K562 (cell line): ENCODE data around the gene GASK1A. TPM values are rescaled to one million over a fixed set of nuclear protein-coding genes. Genes with fewer than 3 reads are reported as not detected.

ENCODE experiments used
- ATAC-seq: fragments of 200-7000 bp; cut with Tn5 transposase; 3 replicates; pipeline ENCODE4 v1.9.1; 2020; ENCODE audit warnings: moderate library complexity
- BruUV-seq: library from RNA; stranded (reverse); fragments of 400-500 nt; replicated peaks from 2 replicates; lab custom pipeline; 2021; lab: Mats Ljungman, UMichigan
- CTCF ChIA-PET: fragments of 300-600 bp; formaldehyde crosslinking; extraction: SDS; loops from one replicate; lab custom pipeline; 2021; ENCODE audit warnings: low intra/inter-chr PET ratio; lab: Yijun Ruan, JAX
- POLR2A ChIA-PET: fragments of 300-600, 350-650 bp; sonication (Branson Sonifier 250); formaldehyde crosslinking; extraction: SDS; loops from one replicate; lab custom pipeline; 2021; ENCODE audit warnings: antibody characterized with exemption, inconsistent platforms; lab: Yijun Ruan, JAX
- DNase-seq, 4 experiments: peaks; one replicate each; pipeline versions ENCODE4 v3.0.0 to v3.0.0-alpha.2; 2011 to 2018; ENCODE audit warnings: low spot score in 3 of 4, mixed read lengths in 3 of 4; ENCODE audit errors: extremely low read depth in 1 of 4
- FAIRE-seq: peaks from 2 replicates; lab custom pipeline; 2011; peaks lifted over from hg19 to GRCh38; lab: Jason Lieb, UNC
- H2AFZ ChIP-seq: 2 replicates; pipeline ENCODE4 v1.6.0; 2011; ENCODE audit warnings: low read depth, low read length, control low read depth, inconsistent platforms
- H3K27ac ChIP-seq: fragments of 200-600 bp; 3 replicates; pipeline ENCODE4 v1.8.0; 2011; ENCODE audit warnings: low read depth, mild to moderate bottlenecking, control low read depth, inconsistent platforms, low read length, moderate library complexity, mixed read lengths; ENCODE audit errors: extremely low read depth
- H3K27me3 ChIP-seq, 2 experiments: fragments of 300-600 bp in 1 of 2; 2 replicates in 1 of 2; 3 replicates in 1 of 2; pipeline versions ENCODE4 v1.6.0 to v1.8.0; 2011; ENCODE audit warnings: inconsistent platforms in 2 of 2, low read length in 2 of 2, mild to moderate bottlenecking in 1 of 2, mixed read lengths in 1 of 2, moderate library complexity in 1 of 2; ENCODE audit not compliant: control insufficient read depth in 2 of 2, insufficient read depth in 2 of 2
- H3K36me3 ChIP-seq: fragments of 300-600 bp; 3 replicates; pipeline ENCODE4 v1.8.0; 2011; ENCODE audit warnings: mild to moderate bottlenecking, low read length, inconsistent platforms; ENCODE audit not compliant: control insufficient read depth, insufficient read depth
- H3K4me1 ChIP-seq, 2 experiments: fragments of 200-600 bp in 1 of 2; replicated peaks in 1 of 2; 2 replicates in 1 of 2; 3 replicates in 1 of 2; pipeline versions ENCODE4 v1.5.1 to v1.8.0; 2011; ENCODE audit warnings: inconsistent platforms in 2 of 2, low read length in 2 of 2, mild to moderate bottlenecking in 1 of 2, mixed read lengths in 1 of 2, moderate library complexity in 1 of 2; ENCODE audit not compliant: control insufficient read depth in 2 of 2, insufficient read depth in 2 of 2
- H3K4me2 ChIP-seq: 2 replicates; pipeline ENCODE4 v1.6.1; 2011; ENCODE audit warnings: low read length, control low read depth, inconsistent platforms, mixed read lengths; ENCODE audit not compliant: insufficient read depth
- H3K4me3 ChIP-seq: fragments of 200-600 bp; sonication (generic), shearing (Covaris generic); 2 replicates; pipeline ENCODE4 v1.5.1; 2016; ENCODE audit warnings: control low read depth, inconsistent platforms
- H3K79me2 ChIP-seq: fragments of 200-600 bp; 3 replicates; pipeline ENCODE4 v1.8.0; 2011; ENCODE audit warnings: low read length, inconsistent platforms; ENCODE audit not compliant: control insufficient read depth, insufficient read depth
- H3K9ac ChIP-seq, 2 experiments: 2 replicates each; pipeline versions ENCODE4 v1.6.0 to v1.6.1; 2011; ENCODE audit warnings: low read depth in 2 of 2, low read length in 2 of 2, control low read depth in 1 of 2, inconsistent platforms in 1 of 2, mild to moderate bottlenecking in 1 of 2, mixed read lengths in 1 of 2; ENCODE audit not compliant: insufficient read depth in 1 of 2
- H3K9me1 ChIP-seq: one replicate; pipeline ENCODE4 v1.6.0; 2011; ENCODE audit warnings: inconsistent platforms, mild to moderate bottlenecking, low read length, moderate library complexity; ENCODE audit not compliant: control insufficient read depth, insufficient read depth
- H3K9me3 ChIP-seq: replicated peaks from 2 replicates; pipeline ENCODE4 v1.5.1; 2011; ENCODE audit warnings: low read depth, low read length, inconsistent platforms; ENCODE audit not compliant: control insufficient read depth, insufficient read depth
- H4K20me1 ChIP-seq: replicated peaks from 2 replicates; pipeline ENCODE4 v1.6.1; 2011; ENCODE audit warnings: low read length, inconsistent platforms, mixed read lengths; ENCODE audit not compliant: control insufficient read depth, insufficient read depth
- CBX5 ChIP-seq: IDR thresholded peaks from 2 replicates; pipeline ENCODE4 v1.6.1; 2014; ENCODE audit warnings: low read depth, borderline replicate concordance
- CCNT2 ChIP-seq: IDR thresholded peaks from 2 replicates; pipeline ENCODE4 v1.6.1; 2011; ENCODE audit warnings: borderline replicate concordance, low read depth, mild to moderate bottlenecking, moderate library complexity, mixed read lengths, low read length; ENCODE audit not compliant: insufficient read length; ENCODE audit errors: extremely low read depth
- CREM ChIP-seq: IDR thresholded peaks from 2 replicates; pipeline ENCODE4 v1.6.1; 2014; ENCODE audit warnings: antibody characterized with exemption, low read depth
- FOXA1 ChIP-seq: fragments of 450-650 bp; IDR thresholded peaks from 2 replicates; pipeline ENCODE4 v1.6.1; 2016; ENCODE audit warnings: mild to moderate bottlenecking, borderline replicate concordance
- GABPA ChIP-seq: fragments of 200-800 bp; sonication (Bioruptor generic); conservative IDR thresholded peaks from 2 replicates; pipeline ENCODE4 v1.6.1; 2016; ENCODE audit warnings: low read depth, missing genetic modification characterization, missing compliant biosample characterization
- POLR3A ChIP-seq: IDR thresholded peaks from 2 replicates; pipeline ENCODE4 v1.6.1; 2011; ENCODE audit warnings: borderline replicate concordance, mild to moderate bottlenecking, moderate library complexity; ENCODE audit not compliant: insufficient read length, insufficient read depth; ENCODE audit errors: extremely low read depth
- SMARCC2 ChIP-seq: fragments of 450-650 bp; IDR thresholded peaks from 2 replicates; pipeline ENCODE4 v1.6.1; 2017; ENCODE audit warnings: antibody characterized with exemption, moderate library complexity, mild to moderate bottlenecking, low read depth
- TCF3 ChIP-seq: sonication (generic); formaldehyde crosslinking; IDR thresholded peaks from 2 replicates; pipeline ENCODE4 v1.4.0; 2020; ENCODE audit warnings: mild to moderate bottlenecking, missing genetic modification reagents
- ZBED1 ChIP-seq: IDR thresholded peaks from 2 replicates; pipeline ENCODE4 v1.6.1; 2014
- ZBTB2 ChIP-seq: fragments of 450-650 bp; IDR thresholded peaks from 2 replicates; pipeline ENCODE4 v1.6.1; 2016; ENCODE audit warnings: antibody characterized with exemption
- ZNF217 ChIP-seq: sonication (generic); formaldehyde crosslinking; IDR thresholded peaks from 2 replicates; pipeline ENCODE4 v1.8.0; 2022; ENCODE audit warnings: mild to moderate bottlenecking, missing genetic modification reagents
- ZNF707 ChIP-seq: fragments of 250-450 bp; sonication (Bioruptor Pico); conservative IDR thresholded peaks from 2 replicates; pipeline ENCODE4 v1.8.0; 2022; ENCODE audit warnings: inconsistent platforms, mild to moderate bottlenecking, moderate library complexity
- ZNF764 ChIP-seq: fragments of 250-450 bp; sonication (Bioruptor Pico); IDR thresholded peaks from 2 replicates; pipeline ENCODE4 v1.4.0; 2020; ENCODE audit warnings: low read depth, mild to moderate bottlenecking, moderate library complexity
- ZNF778 ChIP-seq: fragments of 450-650 bp; formaldehyde crosslinking; IDR thresholded peaks from 2 replicates; pipeline ENCODE4 v1.4.0; 2020; ENCODE audit warnings: mild to moderate bottlenecking, moderate library complexity
- WGBS: fragments of 100-300 bp; shearing (Covaris generic); methylation state at CpG from one replicate; pipeline ENCODE4 v1.1.6; 2016; ENCODE audit warnings: low coverage, mixed read lengths; ENCODE audit not compliant: insufficient coverage; ENCODE audit errors: missing lambda C conversion rate; 5-methylcytosine and 5-hydroxymethylcytosine counted together
- in situ Hi-C: fragments of 300-500 bp; cut with MboI; formaldehyde crosslinking; loops from 4 replicates; pipeline ENCODE4 v1.15.0; 2018; ENCODE audit warnings: inconsistent platforms, mixed read lengths
- intact Hi-C: fragments of 100-400 bp; cut with micrococcal nuclease; formaldehyde crosslinking; loops from 2 replicates; pipeline ENCODE4 v1.14.2; 2022
- polyA plus RNA-seq, 8 experiments: library from polyadenylated mRNA; depleted of rRNA in 4 of 8; stranded (reverse) in 5 of 8; unstranded in 3 of 8; fragments of >200 nt; fragmentation: Nextera tagmentation in 2 of 8; fragmentation: Illumina TruSeq in 1 of 8; extraction: Ambion mirVana in 2 of 8; extraction: Trizol in 1 of 8; gene quantifications; 2 replicates each; pipeline versions ENCODE4 v1.2.1 to v1.2.3, GENCODE V29; 2011 to 2014; ENCODE audit warnings: inconsistent platforms in 1 of 8, missing spikeins in 1 of 8
- total RNA-seq, 7 experiments: library from RNA; depleted of rRNA in 6 of 7; stranded (reverse); fragments of >200 nt in 6 of 7; fragmentation: Illumina TruSeq in 2 of 7; extraction: Trizol in 2 of 7; gene quantifications; 2 replicates each; pipeline versions ENCODE4 v1.2.1 to v1.2.3, GENCODE V29; 2011 to 2021; ENCODE audit warnings: low replicate concordance in 1 of 7
- TF ChIP-seq, protein P1 (sequence below): fragments of 450-650 bp; IDR thresholded peaks from one replicate; pipeline ENCODE4 v1.6.1; 2018; ENCODE audit warnings: mild to moderate bottlenecking, moderate library complexity; ENCODE audit not compliant: partially characterized antibody

The GASK1A gene
- total and polyA plus RNA-seq, 9 of the 15 experiments (the other 6 are each of a cell fraction or from before 2014, with no cell fraction given), result 0.04 to 0.11 (median 0.05) TPM; not detected in 5

DNA sequence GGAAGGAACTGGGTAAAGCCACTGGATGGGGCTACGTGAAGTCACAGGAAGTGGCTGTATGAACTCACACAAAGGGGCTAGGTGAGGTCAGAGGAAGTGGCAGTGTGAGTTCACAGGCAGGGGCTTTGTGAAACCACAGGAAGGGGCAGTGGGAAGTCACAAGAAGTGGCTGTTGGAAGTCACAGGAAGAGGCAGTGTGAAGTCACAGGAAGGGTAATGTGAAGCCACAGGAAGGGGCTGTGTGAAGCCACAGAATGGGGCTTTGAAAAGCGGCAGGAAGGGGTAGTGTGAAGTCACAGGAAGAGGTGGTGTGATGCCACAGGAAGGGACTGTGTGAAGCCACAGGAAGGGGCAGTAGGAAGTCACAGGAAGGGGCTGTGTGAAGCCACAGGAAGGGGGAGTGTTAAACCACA lies 34.6 kb downstream of the GASK1A start:
- CTCF ChIA-PET, result no interaction called here
- TF ChIP-seq CCNT2, result no peak
- TF ChIP-seq GABPA (tag), result peak; percentile 41; the same call in 1 of the 2 replicates
- TF ChIP-seq ZNF707, result no peak
- Histone ChIP-seq H3K9me3 (no peaks in the 10 kb centered on the region; the same call in 1 of the 2 replicates), H2AFZ (no peak overlapping the region), H3K27me3 (0 out of 5 replicates have a peak, but pooled peaks cover 0 to 3% of the 10 kb centered on the region in 2 experiments), H3K27ac (no peak overlapping the region), H3K4me2 (no peak overlapping the region), H3K36me3 (no peaks in the 10 kb centered on the region), H4K20me1 (no peaks in the 10 kb centered on the region), H3K79me2 (no peaks in the 10 kb centered on the region), H3K9me1 (no peaks in the 10 kb centered on the region), H3K4me3 (no peak overlapping the region), H3K9ac (no peak overlapping the region), H3K4me1 (no peaks in the 10 kb centered on the region)
- intact Hi-C loops, result no loop called here
- 4% methylated on average over 2 of the region's 2 CpGs for WGBS
- POLR2A ChIA-PET, result no interaction called here
- no peak for DNase-seq
- ATAC-seq, result no peak
- FAIRE-seq, result no peak
- in situ Hi-C loops, result no loop called here
- no TSS peak for BruUV-seq

- Histone ChIP-seq H3K36me3 (no peaks in the 10 kb centered on the region), H3K4me3 (no peak overlapping the region), H3K9ac (no peak overlapping the region), H2AFZ (no peak overlapping the region), H3K9me3 (no peaks in the 10 kb centered on the region; the same call in 1 of the 2 replicates), H3K27ac (no peak overlapping the region), H4K20me1 (no peaks in the 10 kb centered on the region), H3K4me1 (no peaks in the 10 kb centered on the region), H3K9me1 (no peaks in the 10 kb centered on the region), H3K79me2 (no peaks in the 10 kb centered on the region), H3K27me3 (0 out of 5 replicates have a peak, but pooled peaks cover 0 to 3% of the 10 kb centered on the region in 2 experiments), H3K4me2 (no peak overlapping the region)
- FAIRE-seq (no peak), ATAC-seq (no peak), DNase-seq (no peak)
- in situ Hi-C loops, result no loop called here
- BruUV-seq, result no TSS peak
- ChIA-PET POLR2A (no interaction called here), CTCF (no interaction called here)
- WGBS, result 0% methylated on average over 3 of the region's 3 CpGs
- intact Hi-C loops, result no loop called here
- no peak for TF ChIP-seq ZBED1
- TF ChIP-seq, protein P1, sequence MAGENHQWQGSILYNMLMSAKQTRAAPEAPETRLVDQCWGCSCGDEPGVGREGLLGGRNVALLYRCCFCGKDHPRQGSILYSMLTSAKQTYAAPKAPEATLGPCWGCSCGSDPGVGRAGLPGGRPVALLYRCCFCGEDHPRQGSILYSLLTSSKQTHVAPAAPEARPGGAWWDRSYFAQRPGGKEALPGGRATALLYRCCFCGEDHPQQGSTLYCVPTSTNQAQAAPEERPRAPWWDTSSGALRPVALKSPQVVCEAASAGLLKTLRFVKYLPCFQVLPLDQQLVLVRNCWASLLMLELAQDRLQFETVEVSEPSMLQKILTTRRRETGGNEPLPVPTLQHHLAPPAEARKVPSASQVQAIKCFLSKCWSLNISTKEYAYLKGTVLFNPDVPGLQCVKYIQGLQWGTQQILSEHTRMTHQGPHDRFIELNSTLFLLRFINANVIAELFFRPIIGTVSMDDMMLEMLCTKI, result no peak
- no peak for TF ChIP-seq TCF3
- no peak for TF ChIP-seq ZNF778 (CRISPR knock-in tag)
- no peak for TF ChIP-seq CBX5
- TF ChIP-seq ZBTB2, result no peak
- no peak for TF ChIP-seq ZNF764
- no peak for TF ChIP-seq SMARCC2
- TF ChIP-seq ZNF217 (CRISPR knock-in tag), result no peak
- TF ChIP-seq CREM, result 0 out of 2 replicates have a peak, but pooled peaks have one; percentile 32
- no peak for TF ChIP-seq POLR3A
- TF ChIP-seq GABPA (tag), result 0 out of 2 replicates have a peak, but pooled peaks have one; percentile 9
- no peak for TF ChIP-seq FOXA1
Observed at GRCh38 chr3:43014241-43014640, 35.1 kb downstream of the GASK1A start.
